Breast epithelium (tissue), 3 donors: ENCODE data around the gene MAB21L4.

ENCODE experiments used
- CTCF ChIP-seq, 3 donors: fragments of 450-650 bp; IDR thresholded peaks; one replicate each; pipeline ENCODE4 v1.5.1; 2016 to 2017; ENCODE audit warnings: antibody characterized with exemption in 3 of 3, mild to moderate bottlenecking in 3 of 3, moderate library complexity in 3 of 3
- POLR2AphosphoS5 ChIP-seq, 3 donors: sonication (generic); formaldehyde crosslinking; IDR thresholded peaks; one replicate each; pipeline ENCODE4 v1.6.1; 2017; ENCODE audit warnings: antibody characterized with exemption in 3 of 3

GRCh38 chr2:240928476-240929363 lies 32.8 kb upstream of the MAB21L4 start:
- TF ChIP-seq CTCF (IDR thresholded peaks at IDR 0.05): no peak
- TF ChIP-seq POLR2AphosphoS5 (IDR thresholded peaks at IDR 0.05): no peak
